HG03342 (cell line): ENCODE measurements around the gene HYAL1.
"Not testable (repeated sequence)": the region's sequence is repeated elsewhere in the genome, so short reads cannot be mapped to it uniquely, and the experiment has no call there.

ENCODE experiments used
- ATAC-seq: cut with Tn5 transposase; IDR thresholded peaks from one replicate; pipeline ENCODE4 v1.9.1; 2021; ENCODE audit warnings: mild to moderate bottlenecking, moderate library complexity; ENCODE audit not compliant: unreplicated experiment

HYAL1 gene

DNA sequence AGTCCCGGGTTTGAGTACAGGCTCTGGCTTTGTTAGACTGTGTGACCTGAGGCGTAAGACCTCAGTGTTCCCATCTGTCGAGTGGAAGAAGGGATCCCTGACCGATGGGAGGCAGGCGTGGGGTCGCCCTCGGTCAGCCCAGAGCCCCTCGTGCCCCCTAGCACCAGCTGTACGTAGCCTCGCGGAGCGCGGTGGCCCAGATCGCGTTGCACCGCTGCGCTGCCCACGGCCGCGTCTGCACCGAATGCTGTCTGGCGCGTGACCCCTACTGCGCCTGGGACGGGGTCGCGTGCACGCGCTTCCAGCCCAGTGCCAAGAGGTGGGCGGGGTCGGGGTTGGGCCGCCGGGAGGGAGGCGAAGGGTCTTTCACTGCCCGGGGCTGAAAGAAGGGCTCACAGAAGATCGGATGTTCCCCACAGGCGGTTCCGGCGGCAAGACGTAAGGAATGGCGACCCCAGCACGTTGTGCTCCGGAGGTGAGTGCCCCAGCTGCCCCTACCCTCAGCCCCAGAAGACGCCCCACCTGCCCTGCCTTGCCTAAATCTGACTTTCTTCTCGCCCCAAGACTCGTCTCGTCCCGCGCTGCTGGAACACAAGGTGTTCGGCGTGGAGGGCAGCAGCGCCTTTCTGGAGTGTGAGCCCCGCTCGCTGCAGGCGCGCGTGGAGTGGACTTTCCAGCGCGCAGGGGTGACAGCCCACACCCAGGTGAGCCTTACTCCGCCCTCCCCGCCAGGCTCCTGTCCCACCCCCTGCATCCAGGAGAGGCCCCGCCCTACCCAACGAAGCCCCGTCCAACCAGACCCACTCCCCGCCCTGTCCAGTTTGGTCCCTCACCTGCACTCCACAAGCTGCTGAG lies 28.0 kb downstream of the HYAL1 start:
- no peak for ATAC-seq

GRCh38 chr3:50274371-50275104 lies 28.8 kb downstream of the HYAL1 start:
- no peak for ATAC-seq

DNA sequence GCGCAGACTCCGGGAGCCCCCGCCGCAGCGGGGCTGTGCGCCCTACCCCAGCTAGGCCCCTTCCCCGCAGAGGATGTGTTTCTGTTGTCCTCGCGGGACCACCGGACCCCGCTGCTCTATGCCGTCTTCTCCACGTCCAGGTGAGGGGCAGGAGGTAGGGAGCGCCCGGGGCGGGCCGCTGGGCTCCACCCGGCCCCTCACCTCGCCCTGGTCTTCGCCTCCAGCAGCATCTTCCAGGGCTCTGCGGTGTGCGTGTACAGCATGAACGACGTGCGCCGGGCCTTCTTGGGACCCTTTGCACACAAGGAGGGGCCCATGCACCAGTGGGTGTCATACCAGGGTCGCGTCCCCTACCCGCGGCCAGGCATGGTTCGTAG lies 29.7 kb downstream of the HYAL1 start:
- no peak for ATAC-seq

- ATAC-seq = peak; percentile 81
Observed at GRCh38 chr3:50272911-50273688, 30.3 kb downstream of the HYAL1 start.

DNA sequence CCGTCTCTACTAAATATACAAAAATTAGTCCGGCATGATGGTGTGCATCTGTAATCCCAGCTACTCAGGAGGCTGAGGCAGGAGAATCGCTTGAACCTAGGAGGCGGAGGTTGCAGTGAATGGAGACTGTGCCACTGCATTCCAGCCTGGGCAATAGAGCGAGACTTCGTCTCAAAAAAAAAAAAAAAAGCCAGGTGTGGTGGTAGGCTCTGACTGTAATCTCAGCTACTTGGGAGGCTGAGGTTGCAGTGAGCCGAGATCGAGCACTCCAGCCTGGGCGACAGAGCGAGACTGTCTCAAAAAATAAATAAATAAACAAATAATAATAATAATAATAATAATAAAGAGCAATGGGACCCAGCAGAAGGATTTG lies 30.9 kb downstream of the HYAL1 start:
- ATAC-seq = not testable (repeated sequence)

GRCh38 chr3:50271314-50271936 lies 31.9 kb downstream of the HYAL1 start:
- no peak for ATAC-seq

DNA sequence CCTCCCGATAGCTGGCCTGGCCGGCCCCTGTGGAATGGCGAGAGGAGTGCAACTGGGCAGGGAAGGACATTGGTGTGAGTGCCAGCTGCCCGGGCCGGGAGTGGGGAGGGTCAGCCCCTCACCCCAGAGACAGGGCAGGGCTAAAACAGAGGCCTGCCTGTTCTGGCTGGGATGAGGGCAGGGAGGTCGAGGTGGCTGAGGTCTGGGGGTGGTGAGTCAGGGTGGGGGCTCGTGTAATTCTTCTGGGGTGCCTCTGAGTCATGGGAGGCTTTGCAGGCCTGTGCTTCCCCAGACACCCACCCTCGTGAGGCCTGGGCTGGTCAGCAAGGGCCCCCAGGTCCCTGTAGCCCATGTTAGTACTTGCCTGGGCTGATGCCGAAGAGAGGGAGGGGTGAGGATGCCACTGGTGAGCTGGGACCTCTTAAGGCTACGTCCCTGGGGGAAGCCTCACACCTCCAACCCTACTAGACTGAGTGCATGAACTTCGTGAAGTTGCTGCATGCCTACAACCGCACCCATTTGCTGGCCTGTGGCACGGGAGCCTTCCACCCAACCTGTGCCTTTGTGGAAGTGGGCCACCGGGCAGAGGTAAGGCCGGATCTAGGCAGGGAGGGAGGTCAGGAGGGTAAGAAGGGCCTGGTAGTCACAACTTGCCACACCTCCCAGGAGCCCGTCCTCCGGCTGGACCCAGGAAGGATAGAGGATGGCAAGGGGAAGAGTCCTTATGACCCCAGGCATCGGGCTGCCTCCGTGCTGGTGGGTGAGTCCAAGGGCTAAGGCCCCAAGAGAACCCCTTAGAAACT lies 32.8 kb downstream of the HYAL1 start:
- ATAC-seq = no peak

- ATAC-seq = no peak
Observed at GRCh38 chr3:50269977-50270413, 33.4 kb downstream of the HYAL1 start.

DNA sequence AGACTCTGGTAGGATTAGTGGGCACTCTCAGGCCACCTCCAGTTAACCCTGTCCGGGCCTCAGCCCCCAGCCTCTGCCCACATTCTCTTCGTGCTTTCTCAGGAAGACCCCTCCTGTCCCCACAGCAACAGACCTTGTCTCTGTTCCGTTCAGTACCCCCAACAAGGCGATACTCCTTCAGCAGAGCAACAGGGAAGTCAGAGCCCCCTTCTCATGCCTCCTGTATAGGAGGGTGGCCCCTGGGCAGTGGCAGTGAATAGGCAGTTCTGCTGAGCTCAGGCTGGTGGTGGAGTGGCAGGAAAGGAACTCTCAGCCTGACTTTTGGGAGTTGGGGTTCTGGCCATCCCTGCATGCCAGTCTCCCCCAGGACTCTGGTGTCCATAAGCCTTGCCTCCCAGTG lies 33.9 kb downstream of the HYAL1 start:
- no peak for ATAC-seq

DNA sequence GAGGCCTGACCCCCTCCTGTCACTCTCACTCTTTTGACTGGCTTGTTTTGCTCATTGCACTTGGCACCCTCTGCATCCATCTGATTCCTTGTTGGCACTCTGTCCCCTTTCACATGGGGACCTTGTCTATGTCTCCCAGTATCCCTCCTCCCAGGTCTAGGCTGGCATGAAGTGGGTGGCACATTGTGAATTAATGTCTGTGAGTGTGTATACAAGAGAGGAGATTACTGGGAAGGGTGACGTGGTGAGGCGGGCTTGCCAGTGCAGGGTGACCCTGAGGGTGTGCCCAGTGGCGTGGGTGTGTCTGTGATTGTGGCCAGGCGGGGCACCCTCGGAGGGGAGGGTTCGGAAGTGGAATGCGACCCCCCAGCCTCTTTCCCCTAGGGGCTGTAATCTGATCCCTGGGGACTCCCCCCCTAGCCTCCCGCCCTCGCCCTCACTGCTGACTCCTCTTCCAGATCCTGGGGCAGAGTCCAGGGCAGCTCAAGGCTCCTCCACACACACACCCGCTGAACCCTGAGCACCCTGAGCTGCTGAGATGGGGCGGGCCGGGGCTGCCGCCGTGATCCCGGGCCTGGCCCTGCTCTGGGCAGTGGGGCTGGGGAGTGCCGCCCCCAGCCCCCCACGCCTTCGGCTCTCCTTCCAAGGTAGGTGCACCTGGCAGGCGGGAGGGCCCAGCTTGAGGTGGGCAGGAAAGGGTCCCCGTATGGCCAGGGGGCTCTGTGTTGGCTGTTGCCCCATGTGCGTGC lies 34.5 kb downstream of the HYAL1 start, which contains the start of gene SEMA3B:
Gene SEMA3B, plus strand, starts transcription at position 445 of the 749 bp plus-strand sequence. Its CDS starts 94 bp downstream, at position 539.
- no peak for ATAC-seq

- no peak for ATAC-seq
Observed at GRCh38 chr3:50268276-50268675, 35.1 kb downstream of the HYAL1 start.

DNA sequence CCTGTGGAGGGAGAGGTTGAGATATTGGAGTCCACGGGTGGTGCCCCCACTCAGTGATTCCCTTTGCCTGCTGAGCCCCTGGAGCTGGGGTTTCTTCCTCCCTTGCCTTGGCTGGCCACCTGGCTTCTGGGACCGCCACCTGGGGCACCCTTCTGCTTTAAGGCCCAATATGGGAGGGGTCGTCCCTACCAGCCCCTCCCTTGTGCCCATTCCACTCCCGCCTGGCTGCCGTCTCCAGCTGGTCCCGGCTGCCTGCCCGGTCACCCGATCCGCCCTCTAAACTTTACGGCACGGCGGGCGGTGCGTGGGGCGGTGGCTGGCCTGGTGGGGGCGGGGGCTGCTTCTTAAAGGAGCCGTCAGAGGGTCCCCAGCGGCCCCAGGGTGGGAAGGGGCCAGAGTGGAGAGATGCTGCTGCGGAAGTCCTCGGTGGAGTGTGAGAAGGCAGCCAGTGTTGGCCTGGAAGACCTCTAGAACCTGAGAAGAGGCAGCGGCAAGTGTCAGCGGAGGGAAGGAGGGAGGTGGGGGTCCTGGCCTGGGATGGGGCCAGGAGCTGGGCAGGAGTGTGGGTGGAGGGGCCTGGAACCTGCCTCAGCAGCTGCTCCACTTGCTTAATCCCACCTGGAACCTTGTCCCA lies 36.0 kb downstream of the HYAL1 start:
- no peak for ATAC-seq

- ATAC-seq = no peak
Observed at GRCh38 chr3:50266836-50267235, 36.5 kb downstream of the HYAL1 start.

GRCh38 chr3:50266017-50266416 lies 37.4 kb downstream of the HYAL1 start:
- ATAC-seq = no peak

GRCh38 chr3:50265571-50265970 lies 37.8 kb downstream of the HYAL1 start:
- no peak for ATAC-seq

DNA sequence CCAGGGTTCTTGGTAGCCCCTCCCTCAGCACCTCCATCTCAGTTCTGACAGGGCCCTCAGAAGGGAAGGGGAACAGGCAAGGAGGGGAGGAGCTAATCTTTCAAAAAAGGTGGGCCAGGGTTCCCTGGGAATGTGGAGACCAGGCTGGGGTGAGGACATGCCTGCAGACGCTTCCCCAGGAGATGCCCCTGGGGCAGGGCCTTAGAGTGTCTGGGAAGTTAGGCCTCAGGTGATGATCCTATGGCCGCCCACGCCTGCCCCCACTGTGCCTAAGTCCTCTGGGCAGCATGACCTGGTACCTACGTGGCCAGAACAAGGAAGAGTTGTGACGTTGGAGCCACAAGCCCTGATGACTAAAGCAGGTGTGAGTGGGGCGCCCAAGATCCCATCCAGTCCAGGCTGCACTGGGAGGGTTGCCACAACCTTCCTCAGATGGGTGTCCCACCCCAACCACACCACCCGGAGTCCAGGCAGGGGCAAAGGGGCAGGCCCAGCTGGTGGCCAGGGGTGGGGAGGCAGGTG lies 38.3 kb downstream of the HYAL1 start:
- no peak for ATAC-seq

DNA sequence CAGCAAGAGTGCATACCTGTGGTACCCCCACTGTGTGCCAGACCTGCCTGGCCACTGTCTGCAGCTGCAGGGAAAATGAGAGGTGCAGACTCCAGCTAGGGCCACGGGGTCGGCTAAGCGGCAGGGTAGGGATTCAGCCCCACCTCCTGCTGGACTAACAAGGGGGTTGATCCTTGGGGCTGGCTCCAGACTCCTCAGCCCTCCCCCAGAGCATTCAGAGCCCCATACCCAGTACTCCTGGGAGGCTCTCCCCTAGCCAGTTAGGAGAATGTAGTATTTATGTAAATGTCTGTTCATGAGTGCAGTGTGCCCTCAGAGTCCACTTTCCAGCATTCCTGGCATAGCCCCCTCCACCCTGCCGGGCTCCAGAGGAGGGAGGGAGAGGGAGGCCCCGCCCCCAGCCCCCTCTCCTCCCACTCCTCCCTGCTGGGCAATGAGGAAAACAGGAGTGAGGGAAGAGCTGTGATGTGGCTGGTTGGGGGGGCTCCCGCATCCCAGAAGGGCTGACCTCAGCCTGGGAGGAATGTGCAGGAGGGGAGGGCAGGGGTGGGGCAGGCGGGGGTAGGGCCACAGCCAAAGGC lies 38.9 kb downstream of the HYAL1 start:
- no peak for ATAC-seq
